ENCODE data around the gene IBA57. TPM values are rescaled to one million over a fixed set of nuclear protein-coding genes. Genes with fewer than 3 reads are reported as not detected.

The IBA57 gene
- total RNA-seq, 2 donors from 2014 or later: 16.3 to 18.2 TPM

DNA sequence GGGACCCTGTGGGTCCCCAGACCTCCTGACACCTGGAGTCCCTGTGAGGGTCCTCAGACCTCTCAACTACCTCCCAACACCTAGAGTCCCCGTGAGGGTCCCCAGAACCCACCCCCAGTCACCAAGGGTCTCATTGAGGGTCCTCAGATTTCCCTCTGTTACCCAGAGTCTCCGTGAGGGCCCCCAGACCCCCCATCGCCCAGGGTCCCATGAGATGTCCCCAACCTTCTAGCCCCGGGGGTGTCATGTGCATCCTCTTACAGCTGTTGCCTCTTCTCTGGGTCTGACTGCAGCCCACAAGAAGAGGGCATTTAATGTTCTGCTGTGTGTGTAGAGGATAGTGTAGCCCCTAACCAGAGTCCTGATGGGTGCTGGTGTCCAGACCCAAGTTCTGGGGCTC, 17.8 kb upstream of the IBA57 start:
- no peak overlapping the region for H3K4me3 Mint-ChIP-seq
- peaks cover 21% of the 10 kb centered on the region for H3K4me1 Mint-ChIP-seq
- H3K27ac Mint-ChIP-seq: no peak overlapping the region
- H3K27me3 Mint-ChIP-seq: no peaks in the 10 kb centered on the region
- no peaks in the 10 kb centered on the region for H3K36me3 Mint-ChIP-seq (ENCODE audit: low read depth)
- DNase-seq: no peak
- H3K9me3 ChIP-seq (ENCODE audit: control insufficient read depth, low read length, poor library complexity, severe bottlenecking): no peaks in the 10 kb centered on the region
- no peak for ATAC-seq

DNA sequence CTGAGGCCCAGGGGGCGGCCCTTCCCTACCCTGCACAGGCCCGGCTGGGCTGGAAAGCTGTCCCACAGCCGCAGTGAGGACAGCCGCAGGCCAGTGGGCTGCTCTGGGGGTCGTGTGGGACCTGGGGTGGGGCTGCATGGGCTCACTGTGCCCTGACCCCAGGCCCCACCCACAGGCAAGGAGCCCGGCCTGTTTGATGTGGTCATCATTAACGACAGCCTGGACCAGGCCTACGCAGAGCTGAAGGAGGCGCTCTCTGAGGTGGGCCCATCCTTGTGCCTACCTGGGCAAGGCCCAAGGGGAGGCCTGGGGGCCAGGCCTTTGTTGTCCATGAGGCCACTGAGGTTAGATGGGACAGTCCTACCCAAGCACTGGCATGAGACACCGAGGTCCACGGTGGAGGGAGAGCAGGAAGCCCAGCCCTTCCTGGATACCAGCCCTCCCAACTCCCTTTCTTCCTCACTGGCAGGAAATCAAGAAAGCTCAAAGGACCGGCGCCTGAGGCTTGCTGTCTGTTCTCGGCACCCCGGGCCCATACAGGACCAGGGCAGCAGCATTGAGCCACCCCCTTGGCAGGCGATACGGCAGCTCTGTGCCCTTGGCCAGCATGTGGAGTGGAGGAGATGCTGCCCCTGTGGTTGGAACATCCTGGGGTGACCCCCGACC, 17.3 kb upstream of the IBA57 start:
- no peak overlapping the region for H3K4me3 Mint-ChIP-seq
- ATAC-seq (no peak), DNase-seq (no peak)

DNA sequence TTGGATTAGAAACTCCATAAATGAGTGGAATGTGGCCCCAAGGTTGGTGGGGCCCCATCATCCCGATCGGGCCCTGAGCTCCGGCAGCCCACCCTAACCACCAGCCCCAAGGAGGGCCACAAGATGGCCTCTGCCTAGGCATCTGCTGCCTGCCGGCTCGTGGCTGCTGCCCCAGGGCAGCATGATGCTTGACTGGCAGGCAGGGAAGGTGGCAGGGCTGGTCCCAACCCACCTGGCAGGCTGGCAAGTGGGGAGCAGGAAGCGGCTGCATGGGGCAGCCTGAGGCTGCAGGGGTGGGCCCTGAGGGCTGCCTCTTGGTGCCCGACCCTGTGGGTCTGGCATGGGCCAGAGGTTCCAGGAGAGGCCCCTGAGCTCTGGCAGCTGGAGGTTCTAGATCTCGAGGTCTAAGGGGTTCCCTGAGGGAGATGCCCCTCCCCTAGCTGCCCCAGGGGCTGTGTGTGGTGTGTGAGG, 16.6 kb upstream of the IBA57 start:
- Mint-ChIP-seq H3K4me1 (peaks cover 10% of the 10 kb centered on the region), H3K4me3 (no peak overlapping the region), H3K27ac (no peak overlapping the region), H3K36me3 (ENCODE audit: low read depth) (no peaks in the 10 kb centered on the region), H3K27me3 (no peaks in the 10 kb centered on the region)
- no peaks in the 10 kb centered on the region for H3K9me3 ChIP-seq (ENCODE audit: control insufficient read depth, low read length, poor library complexity, severe bottlenecking)
- DNase-seq: no peak
- no peak for ATAC-seq

More for the DNA sequence above, 17.3 kb upstream of the IBA57 start:
- H3K36me3 Mint-ChIP-seq (ENCODE audit: low read depth): no peaks in the 10 kb centered on the region
- H3K27me3 Mint-ChIP-seq: no peaks in the 10 kb centered on the region
- no peaks in the 10 kb centered on the region for H3K9me3 ChIP-seq (ENCODE audit: control insufficient read depth, low read length, poor library complexity, severe bottlenecking)
- peaks cover 16% of the 10 kb centered on the region for H3K4me1 Mint-ChIP-seq
- H3K27ac Mint-ChIP-seq: no peak overlapping the region

DNA sequence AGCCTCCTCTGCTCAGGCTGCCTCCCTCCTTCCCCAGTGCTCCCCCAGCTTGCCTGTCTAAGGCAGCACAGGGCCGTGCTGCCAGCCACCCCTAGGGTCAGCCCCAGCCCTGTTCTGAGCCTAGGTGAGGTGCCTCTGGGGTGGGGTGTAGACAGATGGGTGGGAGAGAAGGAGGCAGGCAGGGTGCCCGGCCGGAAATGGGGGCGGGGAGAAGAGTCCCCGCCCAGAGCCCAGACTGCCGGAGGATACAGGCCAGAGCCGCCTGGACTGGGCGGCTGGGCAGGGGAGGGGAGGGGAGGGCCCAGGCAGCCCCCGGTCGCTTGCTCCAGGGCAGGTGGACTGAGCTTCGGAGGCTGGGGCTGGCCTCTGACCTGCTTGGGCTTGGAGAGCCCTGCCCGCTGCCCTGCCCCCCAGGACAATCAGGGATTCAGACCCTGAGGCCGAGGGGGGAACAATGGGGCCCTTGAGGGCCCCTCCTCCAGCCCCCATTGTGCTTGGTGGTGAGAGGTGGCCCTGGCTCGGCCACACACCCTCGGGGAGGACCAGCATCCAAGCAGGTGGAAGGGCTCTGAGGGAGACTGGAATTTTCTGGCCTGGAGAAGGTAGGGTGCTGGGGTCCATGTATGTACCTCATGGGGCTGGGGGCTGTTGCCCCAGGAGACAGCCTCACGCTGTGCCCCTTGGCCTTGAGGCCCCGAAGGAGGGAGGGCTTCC, 16.0 kb upstream of the IBA57 start, which contains the start of gene GJC2:
Gene GJC2, plus strand, starts transcription at position 525 of the 714 bp plus-strand sequence. CDS start 7,829 bp downstream, outside the sequence.
- no peaks in the 10 kb centered on the region for H3K36me3 Mint-ChIP-seq (ENCODE audit: low read depth)
- H3K27me3 Mint-ChIP-seq: no peaks in the 10 kb centered on the region
- H3K4me1 Mint-ChIP-seq: peaks cover 7% of the 10 kb centered on the region
- DNase-seq (no peak), ATAC-seq (no peak)
- H3K4me3 Mint-ChIP-seq: peak within 1 kb of the TSS; percentile 19
- no peak within 1 kb of the TSS for H3K27ac Mint-ChIP-seq
- H3K9me3 ChIP-seq (ENCODE audit: control insufficient read depth, low read length, poor library complexity, severe bottlenecking): no peaks in the 10 kb centered on the region

DNA sequence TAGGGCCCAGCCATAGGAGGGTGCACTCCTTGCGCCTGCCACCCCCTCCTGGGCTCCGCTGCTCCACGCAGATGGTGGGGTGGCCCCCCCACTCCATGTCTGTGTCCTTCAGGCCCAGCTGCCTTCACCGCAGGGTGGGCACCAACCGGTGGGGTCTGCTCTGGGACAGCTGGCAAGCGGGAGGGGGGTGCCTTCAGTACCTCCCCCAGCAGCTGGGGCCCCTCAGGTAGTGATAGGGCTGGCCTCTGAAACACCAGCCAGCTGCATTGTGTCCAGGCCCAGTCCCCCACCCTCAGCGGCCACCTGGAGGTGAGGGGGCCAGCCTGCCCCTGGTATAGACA, 15.5 kb upstream of the IBA57 start:
- DNase-seq (no peak), ATAC-seq (no peak)
- Mint-ChIP-seq H3K27ac (no peak overlapping the region), H3K4me1 (peaks cover 7% of the 10 kb centered on the region), H3K27me3 (no peaks in the 10 kb centered on the region), H3K4me3 (peak overlapping the region; percentile 19), H3K36me3 (ENCODE audit: low read depth) (no peaks in the 10 kb centered on the region)
- no peaks in the 10 kb centered on the region for H3K9me3 ChIP-seq (ENCODE audit: control insufficient read depth, low read length, poor library complexity, severe bottlenecking)

DNA sequence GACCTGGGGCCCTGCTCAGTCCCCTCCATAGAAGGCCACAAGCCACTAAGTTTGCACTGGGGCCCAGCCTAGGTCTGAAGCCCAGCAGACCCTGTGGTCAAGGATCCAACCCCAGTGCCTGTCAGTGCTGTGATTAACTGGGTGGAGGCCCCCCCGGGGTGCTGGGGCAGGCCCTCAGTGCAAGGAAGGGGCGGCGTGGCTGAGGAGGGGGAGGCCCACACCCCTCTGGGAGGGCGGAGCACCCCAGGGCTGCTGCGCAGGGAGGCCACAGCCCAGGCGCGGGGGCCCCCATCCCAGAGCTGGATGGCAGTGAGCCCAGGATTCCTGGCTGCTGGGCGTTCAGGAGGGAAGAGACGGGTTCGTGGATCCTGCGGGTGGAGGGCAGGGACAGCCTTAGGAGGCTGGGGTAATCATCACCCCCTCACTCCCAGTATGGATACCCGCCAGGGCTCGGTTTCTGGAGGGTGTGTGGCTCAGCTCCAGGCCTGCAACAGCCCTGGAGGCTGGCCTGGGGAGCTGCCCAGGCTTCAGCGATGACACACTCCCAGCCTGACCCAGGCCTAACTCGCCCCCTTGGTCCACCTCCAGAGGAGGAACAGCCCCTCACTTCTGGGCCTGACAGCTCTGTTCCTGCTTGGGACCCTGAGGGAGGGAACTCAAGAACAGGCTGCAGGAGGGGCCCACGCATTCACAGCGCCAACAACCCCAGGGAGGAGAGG, 15.0 kb upstream of the IBA57 start:
- no peaks in the 10 kb centered on the region for H3K9me3 ChIP-seq (ENCODE audit: control insufficient read depth, low read length, poor library complexity, severe bottlenecking)
- Mint-ChIP-seq H3K4me1 (peaks cover 7% of the 10 kb centered on the region), H3K36me3 (ENCODE audit: low read depth) (no peaks in the 10 kb centered on the region), H3K27ac (no peak overlapping the region), H3K4me3 (peak overlapping the region; percentile 19), H3K27me3 (no peaks in the 10 kb centered on the region)
- ATAC-seq (no peak), DNase-seq (no peak)

DNA sequence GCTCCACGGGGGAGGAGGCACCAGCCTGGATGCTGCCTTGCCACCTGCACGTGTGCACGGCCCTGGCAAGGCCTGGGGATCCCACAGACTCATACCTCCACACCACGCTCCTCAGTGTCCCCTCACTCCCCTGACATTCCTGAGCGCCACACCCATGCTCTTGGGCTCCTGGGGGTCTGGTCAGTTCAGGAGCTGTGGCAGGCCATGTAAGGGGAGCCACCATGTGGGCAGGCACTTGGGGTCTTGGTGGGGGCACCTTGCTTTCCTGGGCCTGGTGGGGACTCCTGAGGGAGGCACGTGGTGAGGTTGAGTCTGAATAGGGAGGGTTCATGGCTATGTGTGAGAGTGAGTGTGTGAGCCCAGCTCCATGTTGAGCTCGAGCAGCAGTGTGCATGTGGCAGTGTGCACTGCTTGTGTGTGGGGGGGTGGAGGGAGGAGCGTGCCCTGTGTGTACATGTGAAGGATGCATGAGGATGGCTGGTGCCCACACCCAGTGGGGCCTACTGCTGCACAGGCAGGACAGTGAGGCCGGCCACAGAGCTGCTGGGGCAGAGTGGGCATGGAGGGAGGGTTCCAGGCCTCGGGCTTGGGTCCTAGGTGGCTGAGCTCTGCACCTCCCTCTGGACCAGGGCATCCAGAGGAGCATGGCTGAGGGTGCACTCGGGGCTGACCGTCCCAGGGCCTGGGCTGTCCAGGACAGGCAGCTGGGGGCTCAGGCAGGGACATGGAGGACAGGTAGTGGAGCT, 14.3 kb upstream of the IBA57 start:
- ATAC-seq: no peak
- no peaks in the 10 kb centered on the region for H3K36me3 Mint-ChIP-seq (ENCODE audit: low read depth)
- DNase-seq: no peak
- no peak overlapping the region for H3K27ac Mint-ChIP-seq
- H3K27me3 Mint-ChIP-seq: no peaks in the 10 kb centered on the region
- no peaks in the 10 kb centered on the region for H3K9me3 ChIP-seq (ENCODE audit: control insufficient read depth, low read length, poor library complexity, severe bottlenecking)
- H3K4me1 Mint-ChIP-seq: peaks cover 7% of the 10 kb centered on the region
- no peak overlapping the region for H3K4me3 Mint-ChIP-seq

DNA sequence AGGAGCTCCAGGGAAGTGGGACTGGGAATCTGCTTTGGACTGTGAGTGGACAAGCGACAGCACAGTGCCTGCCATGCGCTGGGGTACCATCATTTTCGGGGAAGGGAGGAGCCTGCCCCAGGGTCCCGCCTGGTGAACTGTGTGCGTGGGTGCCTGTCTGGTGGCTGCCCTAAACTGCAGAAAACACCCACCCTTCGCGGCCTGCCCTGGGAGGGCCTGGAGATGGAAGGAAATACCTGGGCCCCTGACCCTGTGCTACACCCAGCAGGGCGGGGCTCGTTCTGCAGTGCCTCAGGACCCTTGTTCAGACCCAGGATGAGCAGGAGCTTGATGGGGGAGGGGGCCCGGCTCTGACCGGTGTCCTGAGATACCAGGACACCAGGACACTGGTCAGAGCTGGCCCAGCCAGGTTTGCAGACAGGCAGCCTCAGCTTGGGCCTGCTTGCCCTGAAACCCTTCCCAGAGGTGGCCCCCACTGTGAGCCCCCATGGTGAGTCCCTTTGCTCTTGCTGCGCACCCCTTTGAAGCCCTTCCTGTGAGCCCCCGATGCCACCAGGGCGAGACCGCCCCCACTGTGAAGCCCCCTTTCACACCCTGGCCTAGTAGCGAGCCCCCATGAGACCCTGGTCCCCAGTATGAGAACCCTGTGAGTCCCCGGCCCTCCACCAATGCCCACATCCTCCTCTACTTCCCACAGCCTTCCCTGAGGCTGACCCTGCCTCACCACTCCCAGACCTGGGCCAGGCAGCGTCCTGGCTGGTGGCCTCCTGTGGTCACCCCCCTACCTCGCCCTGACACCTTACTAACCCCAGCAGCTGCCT, 13.3 kb upstream of the IBA57 start:
- Mint-ChIP-seq H3K4me3 (peak overlapping the region; percentile 69), H3K27ac (no peak overlapping the region), H3K4me1 (peaks cover 7% of the 10 kb centered on the region), H3K36me3 (ENCODE audit: low read depth) (no peaks in the 10 kb centered on the region), H3K27me3 (no peaks in the 10 kb centered on the region)
- no peaks in the 10 kb centered on the region for H3K9me3 ChIP-seq (ENCODE audit: control insufficient read depth, low read length, poor library complexity, severe bottlenecking)
- DNase-seq (no peak), ATAC-seq (no peak)

DNA sequence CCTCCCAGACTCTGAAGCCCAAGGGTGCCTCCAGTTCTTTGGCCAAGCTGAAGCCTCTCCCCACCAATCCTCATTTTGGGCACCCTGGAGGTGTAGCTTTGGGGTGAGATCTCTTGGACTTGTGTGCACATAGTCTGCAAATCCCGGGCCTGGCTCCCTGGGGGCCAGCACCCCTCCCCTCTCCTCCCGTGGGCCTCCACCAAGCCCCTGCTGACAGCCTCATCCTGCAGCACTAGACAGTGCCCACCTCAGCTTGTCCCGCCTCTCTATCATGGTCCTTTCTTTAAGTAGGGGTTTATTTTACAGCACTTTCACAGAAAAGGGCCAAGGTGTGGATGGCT, 12.7 kb upstream of the IBA57 start:
- H3K4me1 Mint-ChIP-seq: peaks cover 7% of the 10 kb centered on the region
- DNase-seq (no peak), ATAC-seq (no peak)
- H3K9me3 ChIP-seq (ENCODE audit: control insufficient read depth, low read length, poor library complexity, severe bottlenecking): no peaks in the 10 kb centered on the region
- H3K27me3 Mint-ChIP-seq: no peaks in the 10 kb centered on the region
- peak overlapping the region; percentile 69 for H3K4me3 Mint-ChIP-seq
- H3K27ac Mint-ChIP-seq: no peak overlapping the region
- H3K36me3 Mint-ChIP-seq (ENCODE audit: low read depth): no peaks in the 10 kb centered on the region

DNA sequence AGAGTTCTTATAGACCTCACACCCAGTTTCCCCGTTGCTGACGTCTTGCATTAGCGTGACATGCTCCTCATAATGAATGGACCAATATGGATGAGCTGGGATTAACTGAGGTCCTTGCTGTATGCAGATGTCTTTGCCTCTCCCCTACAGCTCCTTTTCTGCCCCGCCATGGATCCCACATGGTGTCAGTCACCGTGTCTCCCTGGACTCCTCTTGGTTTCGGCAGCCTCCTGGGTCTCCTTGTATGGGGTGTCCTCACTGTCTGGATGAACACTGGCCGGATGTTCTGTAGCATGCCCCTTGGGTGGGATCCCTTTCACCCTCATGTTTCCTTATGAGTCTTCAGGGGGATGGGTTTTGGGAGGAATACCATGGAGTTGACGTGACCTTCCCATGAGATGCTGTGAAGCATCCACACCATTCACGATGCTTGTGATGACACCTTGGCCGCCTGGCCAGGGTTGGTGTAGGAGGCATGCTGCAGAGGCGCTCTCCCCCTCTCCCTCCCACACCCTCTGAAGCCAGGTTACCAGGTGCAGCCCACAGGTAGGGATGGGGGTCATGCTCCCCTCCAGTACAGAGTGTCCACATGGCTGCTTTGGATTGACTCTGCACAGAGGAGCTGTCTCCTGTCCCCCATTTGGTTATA, 11.5 kb upstream of the IBA57 start:
- DNase-seq: no peak
- H3K9me3 ChIP-seq (ENCODE audit: control insufficient read depth, low read length, poor library complexity, severe bottlenecking): no peaks in the 10 kb centered on the region
- Mint-ChIP-seq H3K36me3 (ENCODE audit: low read depth) (no peaks in the 10 kb centered on the region), H3K27me3 (no peaks in the 10 kb centered on the region), H3K4me1 (peaks cover 7% of the 10 kb centered on the region), H3K27ac (no peak overlapping the region), H3K4me3 (no peak overlapping the region)
- no peak for ATAC-seq

DNA sequence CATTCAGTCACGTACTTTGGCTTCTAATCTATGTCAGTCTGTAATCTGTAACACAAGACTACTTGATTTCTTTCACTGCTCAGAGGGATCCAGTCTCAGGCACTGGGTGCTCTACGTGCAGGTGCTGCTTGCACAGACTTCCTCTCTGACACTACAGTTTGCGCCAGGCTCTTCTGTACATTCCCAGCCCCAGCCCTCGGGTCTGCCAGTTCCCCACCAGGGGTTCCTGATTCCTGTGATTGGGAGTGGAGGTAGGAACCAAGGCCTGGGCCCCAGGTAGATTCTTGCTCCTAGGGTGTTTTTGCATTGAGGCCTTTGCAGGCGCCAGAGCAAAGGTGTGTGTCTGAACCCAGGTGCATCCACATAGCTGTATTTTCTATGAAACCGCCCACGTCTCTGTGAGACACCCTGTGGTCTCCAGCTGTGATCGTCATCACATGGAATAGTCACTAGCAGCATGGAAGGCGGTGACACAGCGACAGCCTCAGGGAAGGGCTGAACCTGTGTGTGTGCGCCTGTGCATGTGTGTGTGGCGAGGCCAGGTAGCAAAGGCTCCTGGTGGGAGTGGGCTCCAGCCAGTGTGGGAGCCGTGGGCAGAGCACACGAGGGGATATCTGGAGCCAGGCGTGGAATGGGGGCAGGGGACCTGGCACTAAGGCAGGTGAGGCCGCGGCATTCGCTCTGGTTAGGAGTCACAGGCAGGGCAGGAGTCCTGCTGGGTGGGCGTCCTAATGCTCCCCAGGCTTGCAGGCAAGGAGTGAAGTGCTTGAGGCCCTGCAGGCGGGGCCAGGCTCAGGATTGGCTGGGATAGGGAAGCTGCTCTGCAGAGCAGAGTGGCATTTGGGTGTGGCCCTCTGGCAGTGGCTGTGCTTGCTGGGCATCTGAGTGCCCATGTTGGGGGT, 10.7 kb upstream of the IBA57 start:
- no peaks in the 10 kb centered on the region for H3K9me3 ChIP-seq (ENCODE audit: control insufficient read depth, low read length, poor library complexity, severe bottlenecking)
- ATAC-seq (no peak), DNase-seq (no peak)
- Mint-ChIP-seq H3K27me3 (no peaks in the 10 kb centered on the region), H3K36me3 (ENCODE audit: low read depth) (no peaks in the 10 kb centered on the region), H3K27ac (no peak overlapping the region), H3K4me1 (peaks cover 7% of the 10 kb centered on the region), H3K4me3 (peak overlapping the region; percentile 33)
